Smooth muscle cell (in vitro differentiated cells): ENCODE data around the gene MICALL1. TPM values are rescaled to one million over a fixed set of nuclear protein-coding genes. Genes with fewer than 3 reads are reported as not detected.
A peak's percentile ranks its signal among the peaks of the same experiment; 100 is the strongest.

Source experiments
- DNase-seq: peaks from one replicate; lab custom pipeline; 2025; ENCODE audit not compliant: unreplicated experiment; lab: John Stamatoyannopoulos, UW
- H2AFZ ChIP-seq: fragments of 200-600 bp; sonication (generic); 2 replicates; pipeline ENCODE4 v1.6.0; 2016; ENCODE audit warnings: antibody characterized with exemption, low read depth, mild to moderate bottlenecking
- H3F3A ChIP-seq: fragments of 200-600 bp; sonication (generic); 2 replicates; pipeline ENCODE4 v1.6.0; 2017; ENCODE audit warnings: antibody characterized with exemption, low read depth
- H3K27ac ChIP-seq: fragments of 200-600 bp; sonication (generic); 2 replicates; pipeline ENCODE4 v1.5.1; 2016; ENCODE audit warnings: low read depth, mild to moderate bottlenecking
- H3K27me3 ChIP-seq: fragments of 200-600 bp; sonication (generic); 2 replicates; pipeline ENCODE4 v1.6.1; 2016; ENCODE audit warnings: low read depth, mild to moderate bottlenecking
- H3K36me3 ChIP-seq: fragments of 200-600 bp; sonication (generic); 2 replicates; pipeline ENCODE4 v1.5.1; 2016; ENCODE audit warnings: low read depth
- H3K4me1 ChIP-seq: fragments of 200-600 bp; sonication (generic); 2 replicates; pipeline ENCODE4 v1.5.1; 2016; ENCODE audit warnings: low read depth
- H3K4me2 ChIP-seq: fragments of 200-600 bp; sonication (generic); 2 replicates; pipeline ENCODE4 v1.6.0; 2016; ENCODE audit warnings: mild to moderate bottlenecking
- H3K4me3 ChIP-seq: fragments of 200-600 bp; sonication (generic); 2 replicates; pipeline ENCODE4 v1.5.1; 2016; ENCODE audit warnings: mild to moderate bottlenecking
- H3K79me2 ChIP-seq: fragments of 200-600 bp; sonication (generic); 2 replicates; pipeline ENCODE4 v1.6.0; 2016; ENCODE audit warnings: low read depth, mild to moderate bottlenecking
- H3K9ac ChIP-seq: fragments of 200-600 bp; sonication (generic); 2 replicates; pipeline ENCODE4 v1.6.0; 2016; ENCODE audit warnings: low read depth
- H3K9me3 ChIP-seq: fragments of 200-600 bp; sonication (generic); replicated peaks from 2 replicates; pipeline ENCODE4 v1.5.1; 2016; ENCODE audit warnings: low read depth
- H4K20me1 ChIP-seq: fragments of 200-600 bp; sonication (generic); 2 replicates; pipeline ENCODE4 v1.6.0; 2016; ENCODE audit warnings: low read depth
- WGBS: methylation state at CpG from one replicate; pipeline ENCODE4 v1.1.7; 2016; ENCODE audit warnings: low lambda C conversion rate; 5-methylcytosine and 5-hydroxymethylcytosine counted together
- polyA plus RNA-seq: library from polyadenylated mRNA; unstranded; fragments of >200 nt; fragmentation: Nextera tagmentation; extraction: Ambion mirVana; gene quantifications from 2 replicates; pipeline ENCODE4 v1.2.1, GENCODE V29; 2016
- total RNA-seq: library from RNA; depleted of rRNA; stranded (reverse); fragments of >200 nt; gene quantifications from 2 replicates; pipeline ENCODE4 v1.2.3, GENCODE V29; 2014
- TF ChIP-seq, protein P1 (sequence below): fragments of 200-600 bp; sonication (generic); IDR thresholded peaks from 2 replicates; pipeline ENCODE4 v1.5.1; 2017; ENCODE audit warnings: borderline replicate concordance, mild to moderate bottlenecking, antibody characterized with exemption; ENCODE audit not compliant: insufficient read depth, poor library complexity, severe bottlenecking

Gene MICALL1
- total and polyA plus RNA-seq, 2 experiments from 2014 or later: 8.7 to 24.9 TPM

GRCh38 chr22:37983860-37984791 is 78.0 kb downstream of the MICALL1 start, which contains the start of gene SOX10:
SOX10 (minus strand) TSS chr22:37984555; CDS start chr22:37983784, 771 bp downstream.
- H3K27me3 ChIP-seq: peaks cover 43% of the 10 kb centered on the region
- 17% methylated on average over 34 of the region's 42 CpGs for WGBS

GRCh38 chr22:37985050-37985585 is 79.0 kb downstream of the MICALL1 start:
- H3K79me2 ChIP-seq: no peaks in the 10 kb centered on the region
- H3F3A ChIP-seq: no peaks in the 10 kb centered on the region
- no peak overlapping the region for H3K27ac ChIP-seq
- no peak overlapping the region for H2AFZ ChIP-seq
- no peaks in the 10 kb centered on the region for H3K36me3 ChIP-seq
- H3K9me3 ChIP-seq: no peaks in the 10 kb centered on the region
- H3K27me3 ChIP-seq: peaks cover 43% of the 10 kb centered on the region
- H3K4me1 ChIP-seq: peaks cover 2% of the 10 kb centered on the region
- peaks cover 34% of the 10 kb centered on the region for H4K20me1 ChIP-seq
- DNase-seq: no peak
- 92% methylated on average over 8 of the region's 9 CpGs for WGBS
- TF ChIP-seq, protein P1, sequence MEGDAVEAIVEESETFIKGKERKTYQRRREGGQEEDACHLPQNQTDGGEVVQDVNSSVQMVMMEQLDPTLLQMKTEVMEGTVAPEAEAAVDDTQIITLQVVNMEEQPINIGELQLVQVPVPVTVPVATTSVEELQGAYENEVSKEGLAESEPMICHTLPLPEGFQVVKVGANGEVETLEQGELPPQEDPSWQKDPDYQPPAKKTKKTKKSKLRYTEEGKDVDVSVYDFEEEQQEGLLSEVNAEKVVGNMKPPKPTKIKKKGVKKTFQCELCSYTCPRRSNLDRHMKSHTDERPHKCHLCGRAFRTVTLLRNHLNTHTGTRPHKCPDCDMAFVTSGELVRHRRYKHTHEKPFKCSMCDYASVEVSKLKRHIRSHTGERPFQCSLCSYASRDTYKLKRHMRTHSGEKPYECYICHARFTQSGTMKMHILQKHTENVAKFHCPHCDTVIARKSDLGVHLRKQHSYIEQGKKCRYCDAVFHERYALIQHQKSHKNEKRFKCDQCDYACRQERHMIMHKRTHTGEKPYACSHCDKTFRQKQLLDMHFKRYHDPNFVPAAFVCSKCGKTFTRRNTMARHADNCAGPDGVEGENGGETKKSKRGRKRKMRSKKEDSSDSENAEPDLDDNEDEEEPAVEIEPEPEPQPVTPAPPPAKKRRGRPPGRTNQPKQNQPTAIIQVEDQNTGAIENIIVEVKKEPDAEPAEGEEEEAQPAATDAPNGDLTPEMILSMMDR: no peak
- H3K9ac ChIP-seq: no peak overlapping the region
- no peak overlapping the region for H3K4me2 ChIP-seq
- no peak overlapping the region for H3K4me3 ChIP-seq

More at GRCh38 chr22:37983860-37984791, 78.0 kb downstream of the MICALL1 start, which contains the start of gene SOX10:
- peak within 1 kb of the TSS; percentile 18 for H3K4me2 ChIP-seq
- peaks cover 34% of the 10 kb centered on the region for H4K20me1 ChIP-seq
- no peaks in the 10 kb centered on the region for H3F3A ChIP-seq
- H3K9me3 ChIP-seq: no peaks in the 10 kb centered on the region
- peaks cover 9% of the 10 kb centered on the region for H3K4me1 ChIP-seq
- TF ChIP-seq, protein P1: no peak
- no peaks in the 10 kb centered on the region for H3K79me2 ChIP-seq
- no peak for DNase-seq
- H2AFZ ChIP-seq: no peak within 1 kb of the TSS
- H3K36me3 ChIP-seq: no peaks in the 10 kb centered on the region
- H3K27ac ChIP-seq: no peak within 1 kb of the TSS
- H3K4me3 ChIP-seq: no peak within 1 kb of the TSS
- H3K9ac ChIP-seq: no peak within 1 kb of the TSS

GRCh38 chr22:37985751-37986281 is 79.7 kb downstream of the MICALL1 start:
- TF ChIP-seq, protein P1: no peak
- Histone ChIP-seq H2AFZ (no peak overlapping the region), H4K20me1 (peaks cover 34% of the 10 kb centered on the region), H3K4me2 (no peak overlapping the region), H3K27me3 (peaks cover 43% of the 10 kb centered on the region), H3K27ac (no peak overlapping the region), H3K4me1 (no peaks in the 10 kb centered on the region), H3K4me3 (no peak overlapping the region), H3K79me2 (no peaks in the 10 kb centered on the region), H3K36me3 (no peaks in the 10 kb centered on the region), H3K9me3 (no peaks in the 10 kb centered on the region), H3K9ac (no peak overlapping the region), H3F3A (no peaks in the 10 kb centered on the region)
- 87% methylated on average over 23 of the region's 27 CpGs for WGBS
- no peak for DNase-seq
